Erythroblast (primary cell): Measurements from ENCODE around the gene EGFR.

Experiments used
- GATA1 ChIP-seq: IDR thresholded peaks from 2 replicates; pipeline ENCODE4 v1.6.1; 2011; ENCODE audit warnings: low read depth, mild to moderate bottlenecking, control low read depth, low read length, moderate library complexity
- POLR2A ChIP-seq: IDR thresholded peaks from 2 replicates; pipeline ENCODE4 v1.6.1; 2011; ENCODE audit warnings: mild to moderate bottlenecking, low read length

GRCh38 chr7:55235801-55236200 is 217.0 kb downstream of the EGFR start:
- no peak for TF ChIP-seq POLR2A
- no peak for TF ChIP-seq GATA1
